Right lobe of liver (tissue), 4 donors: Measurements from ENCODE around the gene FABP1.

Experiments
- POLR2A ChIP-seq: fragments of 450-650 bp; IDR thresholded peaks from one replicate; pipeline ENCODE4 v1.6.1; 2017; ENCODE audit warnings: antibody characterized with exemption, mild to moderate bottlenecking
- TF ChIP-seq, protein P1 (sequence below), 4 donors: fragments of 200-600 bp in 3 of 4; fragments of 450-650 bp in 1 of 4; IDR thresholded peaks; one replicate each; pipeline versions ENCODE4 v1.5.1 to v1.8.0; 2016 to 2022; ENCODE audit warnings: antibody characterized with exemption in 4 of 4, mild to moderate bottlenecking in 2 of 4
- donor health status: DM: no; HTN: no; CAD: no.
- donor health status: DM: no; HTN: no; CAD: no.
- donor health status: DM: no; HTN: yes; CAD: no.

DNA sequence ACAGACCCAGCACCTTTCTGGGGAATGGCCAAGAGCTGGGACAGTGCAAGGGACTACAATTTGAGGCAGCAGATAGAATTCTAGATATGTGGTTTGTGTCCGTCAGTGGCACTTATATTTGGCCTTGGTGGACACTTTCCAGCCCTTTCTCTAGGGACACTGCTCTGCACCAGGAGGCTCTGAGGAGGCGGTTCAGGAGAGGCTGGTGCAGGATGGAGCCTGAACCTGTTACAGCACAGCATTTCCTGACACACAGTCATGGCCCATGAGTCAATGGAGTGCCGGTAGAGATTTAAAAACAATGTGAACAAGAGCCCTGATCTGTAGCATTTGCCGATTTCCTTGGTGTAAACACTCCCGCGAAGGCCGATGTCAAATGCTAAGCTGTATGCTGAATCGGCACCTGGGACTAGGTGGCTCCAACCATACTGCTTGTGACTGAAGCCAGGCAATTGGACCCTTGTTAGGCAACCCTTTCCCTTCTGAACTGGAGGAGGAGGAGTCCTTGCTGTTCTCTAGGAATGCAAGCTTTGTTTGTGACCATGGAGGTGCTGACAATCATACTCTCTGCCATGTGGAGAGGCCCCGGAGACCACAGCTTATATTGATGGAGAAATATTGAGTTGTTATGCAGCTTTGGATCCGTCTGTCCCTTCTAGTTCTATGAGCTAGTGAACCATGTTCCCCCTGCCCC, 11.9 kb downstream of the FABP1 start:
- TF ChIP-seq, protein P1, sequence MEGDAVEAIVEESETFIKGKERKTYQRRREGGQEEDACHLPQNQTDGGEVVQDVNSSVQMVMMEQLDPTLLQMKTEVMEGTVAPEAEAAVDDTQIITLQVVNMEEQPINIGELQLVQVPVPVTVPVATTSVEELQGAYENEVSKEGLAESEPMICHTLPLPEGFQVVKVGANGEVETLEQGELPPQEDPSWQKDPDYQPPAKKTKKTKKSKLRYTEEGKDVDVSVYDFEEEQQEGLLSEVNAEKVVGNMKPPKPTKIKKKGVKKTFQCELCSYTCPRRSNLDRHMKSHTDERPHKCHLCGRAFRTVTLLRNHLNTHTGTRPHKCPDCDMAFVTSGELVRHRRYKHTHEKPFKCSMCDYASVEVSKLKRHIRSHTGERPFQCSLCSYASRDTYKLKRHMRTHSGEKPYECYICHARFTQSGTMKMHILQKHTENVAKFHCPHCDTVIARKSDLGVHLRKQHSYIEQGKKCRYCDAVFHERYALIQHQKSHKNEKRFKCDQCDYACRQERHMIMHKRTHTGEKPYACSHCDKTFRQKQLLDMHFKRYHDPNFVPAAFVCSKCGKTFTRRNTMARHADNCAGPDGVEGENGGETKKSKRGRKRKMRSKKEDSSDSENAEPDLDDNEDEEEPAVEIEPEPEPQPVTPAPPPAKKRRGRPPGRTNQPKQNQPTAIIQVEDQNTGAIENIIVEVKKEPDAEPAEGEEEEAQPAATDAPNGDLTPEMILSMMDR (IDR thresholded peaks at IDR 0.05), result no peak
- TF ChIP-seq POLR2A, result no peak
